Testis (tissue), 3 donors: ENCODE measurements around the gene CDC123. TPM values are rescaled to one million over a fixed set of nuclear protein-coding genes. Genes with fewer than 3 reads are reported as not detected.
"Not testable (repeated sequence)": the region's sequence is repeated elsewhere in the genome, so short reads cannot be mapped to it uniquely, and the experiment has no call there.

Experiments used
- DNase-seq: peaks from one replicate; pipeline ENCODE4 v3.0.0-alpha.2; 2019
- H3K27ac ChIP-seq, 2 donors: fragments of 200-600 bp; sonication (generic); one replicate each; pipeline ENCODE4 v1.5.1; 2019
- H3K27me3 ChIP-seq: fragments of 200-600 bp; sonication (generic); one replicate; pipeline ENCODE4 v1.5.1; 2019
- H3K36me3 ChIP-seq: fragments of 200-600 bp; sonication (generic); one replicate; pipeline ENCODE4 v1.5.1; 2017; ENCODE audit warnings: low read depth; ENCODE audit errors: missing control alignments
- H3K4me1 ChIP-seq: fragments of 200-600 bp; sonication (generic); one replicate; pipeline ENCODE4 v1.5.1; 2019
- H3K4me3 ChIP-seq, 2 donors: fragments of 200-600 bp; sonication (generic); one replicate each; pipeline ENCODE4 v1.5.1; 2017 to 2019
- H3K9me3 ChIP-seq: fragments of 200-600 bp; sonication (generic); one replicate; pipeline ENCODE4 v1.5.1; 2017
- POLR2A ChIP-seq: fragments of 450-650 bp; IDR thresholded peaks from one replicate; pipeline ENCODE4 v1.6.1; 2017; ENCODE audit warnings: antibody characterized with exemption, mild to moderate bottlenecking, moderate library complexity
- WGBS, 2 donors: methylation state at CpG; one replicate each; pipeline ENCODE4 v1.1.5; 2018; 5-methylcytosine and 5-hydroxymethylcytosine counted together
- intact Hi-C: fragments of 100-400 bp; cut with DNase I; formaldehyde crosslinking; loops from one replicate; pipeline ENCODE4 v1.15.1; 2023; ENCODE audit warnings: low total_unique reads
- polyA plus RNA-seq: library from polyadenylated mRNA; stranded (reverse); fragments of 350-450 nt; fragmentation: Illumina TruSeq; extraction: RNeasy Lipid Tissue Mini Kit (QIAGEN cat#74804); gene quantifications from one replicate; pipeline ENCODE4 v1.2.3, GENCODE V29; 2014; ENCODE audit warnings: low read depth, low replicate concordance; ENCODE audit not compliant: insufficient read depth
- total RNA-seq, 2 donors: library from RNA; depleted of rRNA; stranded (reverse); fragments of >200 nt; gene quantifications; one replicate each; pipeline ENCODE4 v1.2.3, GENCODE V29; 2016
- TF ChIP-seq, protein P1 (sequence below), 3 experiments: fragments of 450-650 bp in 2 of 3; fragments of 200-600 bp in 1 of 3; sonication (generic) in 1 of 3; IDR thresholded peaks; one replicate each; pipeline ENCODE4 v1.5.1; 2016 to 2019; ENCODE audit warnings: antibody characterized with exemption in 3 of 3, mild to moderate bottlenecking in 2 of 3, moderate library complexity in 1 of 3

The CDC123 gene
- total and polyA plus RNA-seq, 3 donors from 2014 or later: 62.4 to 87.4 (median 71.7) TPM

DNA sequence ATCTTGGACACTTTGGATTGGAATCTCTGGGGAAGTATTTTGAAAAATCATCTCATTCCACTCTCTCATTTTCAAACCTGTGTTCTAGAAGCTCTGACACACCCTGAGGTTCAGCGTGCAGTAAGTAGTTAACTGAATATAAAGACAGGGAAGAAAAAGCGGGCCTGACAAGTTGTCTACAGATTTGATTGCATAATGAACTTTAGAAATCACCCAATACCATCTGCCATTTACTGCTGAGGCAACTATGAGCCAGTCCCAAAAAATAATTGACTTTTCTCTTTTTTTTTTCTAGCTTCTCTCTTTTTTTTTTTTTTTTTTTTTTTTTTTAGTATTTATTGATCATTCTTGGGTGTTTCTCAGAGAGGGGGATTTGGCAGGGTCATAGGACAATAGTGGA, 29.5 kb downstream of the CDC123 start:
- Histone ChIP-seq H3K4me1 (peaks cover 10% of the 10 kb centered on the region), H3K27ac (no peak overlapping the region), H3K27me3 (no peaks in the 10 kb centered on the region), H3K4me3 (no peak overlapping the region), H3K36me3 (no peaks in the 10 kb centered on the region), H3K9me3 (no peaks in the 10 kb centered on the region)
- no peak for TF ChIP-seq POLR2A
- TF ChIP-seq, protein P1, sequence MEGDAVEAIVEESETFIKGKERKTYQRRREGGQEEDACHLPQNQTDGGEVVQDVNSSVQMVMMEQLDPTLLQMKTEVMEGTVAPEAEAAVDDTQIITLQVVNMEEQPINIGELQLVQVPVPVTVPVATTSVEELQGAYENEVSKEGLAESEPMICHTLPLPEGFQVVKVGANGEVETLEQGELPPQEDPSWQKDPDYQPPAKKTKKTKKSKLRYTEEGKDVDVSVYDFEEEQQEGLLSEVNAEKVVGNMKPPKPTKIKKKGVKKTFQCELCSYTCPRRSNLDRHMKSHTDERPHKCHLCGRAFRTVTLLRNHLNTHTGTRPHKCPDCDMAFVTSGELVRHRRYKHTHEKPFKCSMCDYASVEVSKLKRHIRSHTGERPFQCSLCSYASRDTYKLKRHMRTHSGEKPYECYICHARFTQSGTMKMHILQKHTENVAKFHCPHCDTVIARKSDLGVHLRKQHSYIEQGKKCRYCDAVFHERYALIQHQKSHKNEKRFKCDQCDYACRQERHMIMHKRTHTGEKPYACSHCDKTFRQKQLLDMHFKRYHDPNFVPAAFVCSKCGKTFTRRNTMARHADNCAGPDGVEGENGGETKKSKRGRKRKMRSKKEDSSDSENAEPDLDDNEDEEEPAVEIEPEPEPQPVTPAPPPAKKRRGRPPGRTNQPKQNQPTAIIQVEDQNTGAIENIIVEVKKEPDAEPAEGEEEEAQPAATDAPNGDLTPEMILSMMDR (IDR thresholded peaks at IDR 0.05): no peak
- 97 to 98% methylated on average over 2 of the region's 2 CpGs for WGBS, 2 donors
- intact Hi-C loops: no loop called here
- DNase-seq: no peak

DNA sequence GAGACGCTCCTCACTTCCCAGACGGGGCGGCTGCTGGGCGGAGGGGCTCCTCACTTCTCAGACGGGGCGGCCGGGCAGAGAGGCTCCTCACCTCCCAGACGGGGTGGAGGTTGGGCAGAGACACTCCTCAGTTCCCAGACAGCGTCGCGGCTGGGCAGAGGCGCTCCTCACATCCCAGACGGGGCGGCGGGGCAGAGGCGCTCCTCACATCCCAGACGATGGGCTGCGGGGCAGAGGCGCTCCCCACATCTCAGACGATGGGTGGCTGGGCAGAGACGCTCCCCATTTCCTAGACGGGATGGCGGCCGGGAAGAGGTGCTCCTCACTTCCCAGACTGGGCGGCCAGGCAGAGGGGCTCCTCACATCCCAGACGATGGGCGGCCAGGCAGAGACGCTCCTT, 30.4 kb downstream of the CDC123 start:
- H3K27ac ChIP-seq, H3K9me3 ChIP-seq, H3K4me1 ChIP-seq, H3K27me3 ChIP-seq, H3K36me3 ChIP-seq, intact Hi-C loops, DNase-seq, H3K4me3 ChIP-seq: not testable (repeated sequence)
- WGBS, 2 donors: 75 to 85% methylated on average over 4 to 17 of the region's 28 CpGs

DNA sequence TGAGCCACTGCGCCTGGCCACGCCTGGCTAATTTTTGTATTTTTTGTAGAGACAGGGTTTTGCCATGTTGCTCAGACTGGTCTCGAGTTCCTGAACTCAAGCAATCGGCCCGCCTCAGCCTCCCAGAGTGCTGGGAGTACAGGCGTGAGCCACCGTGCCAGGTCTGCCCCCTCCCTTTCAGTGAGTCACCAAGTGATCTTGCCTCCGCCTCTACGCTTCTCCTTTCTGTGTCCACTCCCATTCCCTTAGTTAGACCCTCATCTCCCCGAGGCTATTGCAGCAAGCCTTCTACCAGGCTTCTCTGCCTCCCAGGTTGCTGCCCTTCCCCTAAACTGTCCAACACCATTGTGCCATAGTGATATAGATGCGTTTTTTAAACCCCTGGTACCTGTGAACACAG, 32.9 kb downstream of the CDC123 start:
- H3K36me3 ChIP-seq: no peaks in the 10 kb centered on the region
- no peak overlapping the region for H3K4me3 ChIP-seq
- H3K9me3 ChIP-seq: no peaks in the 10 kb centered on the region
- no peak for TF ChIP-seq POLR2A
- TF ChIP-seq, protein P1 (IDR thresholded peaks at IDR 0.05): no peak
- no peak for DNase-seq
- H3K4me1 ChIP-seq: peaks cover 10% of the 10 kb centered on the region
- H3K27ac ChIP-seq: no peak overlapping the region
- H3K27me3 ChIP-seq: no peaks in the 10 kb centered on the region
- 91 to 93% methylated on average over 11 of the region's 11 CpGs for WGBS, 2 donors
- intact Hi-C loops: no loop called here

DNA sequence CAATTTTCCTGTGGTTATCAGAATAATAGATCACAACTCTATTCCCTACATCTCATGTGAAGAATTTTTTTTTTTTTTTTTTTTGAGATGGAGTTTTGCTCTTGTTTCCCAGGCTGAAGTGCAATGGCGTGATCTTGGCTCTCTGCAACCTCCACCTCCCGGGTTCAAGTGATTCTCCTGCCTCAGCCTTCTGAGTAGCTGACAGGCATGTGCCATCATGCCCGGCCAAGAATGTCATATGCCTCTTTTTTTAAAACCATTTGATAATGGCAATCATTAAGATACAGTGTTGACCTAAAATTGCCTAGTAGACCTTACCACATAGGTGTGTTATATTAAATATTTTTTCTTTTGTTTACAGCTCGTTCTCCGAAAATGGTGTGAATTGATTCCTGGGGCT, 38.7 kb downstream of the CDC123 start:
- H3K36me3 ChIP-seq, DNase-seq, H3K4me1 ChIP-seq, H3K27me3 ChIP-seq, H3K9me3 ChIP-seq, H3K4me3 ChIP-seq, intact Hi-C loops: not testable (repeated sequence)
- peak overlapping the region in 1 of 2 donors; percentile 4 for H3K27ac ChIP-seq
- 94 to 97% methylated on average over 5 of the region's 5 CpGs for WGBS, 2 donors

DNA sequence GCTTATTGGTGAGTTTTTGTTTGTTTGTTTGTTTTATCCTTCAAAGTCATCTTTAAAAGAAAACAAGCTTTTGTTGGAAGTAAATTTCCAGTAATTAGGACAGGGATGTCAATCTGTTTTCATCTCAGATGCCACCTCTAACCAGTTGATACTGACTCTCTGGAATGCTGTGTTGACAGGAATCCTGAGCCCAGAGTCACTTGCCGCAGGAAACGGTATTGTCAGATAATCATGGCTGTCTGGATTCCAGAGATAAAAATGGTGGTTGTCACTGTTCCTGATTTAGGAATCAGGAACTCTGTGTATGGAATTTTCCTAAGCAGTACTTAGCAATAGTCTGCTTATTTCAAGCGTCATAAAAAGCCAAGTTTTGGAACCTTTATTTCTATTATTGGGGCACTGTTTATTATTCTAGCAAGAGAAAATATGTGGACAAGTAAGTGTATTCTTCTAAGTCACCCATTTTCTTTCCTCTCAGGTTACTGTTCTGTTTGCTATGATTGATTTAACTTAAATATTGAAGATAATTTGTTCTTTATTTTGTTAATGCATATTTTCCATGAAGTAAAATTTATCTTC, 39.2 kb downstream of the CDC123 start:
- intact Hi-C loops: no loop called here
- H3K4me3 ChIP-seq: no peak overlapping the region
- H3K36me3 ChIP-seq: no peaks in the 10 kb centered on the region
- H3K9me3 ChIP-seq: no peaks in the 10 kb centered on the region
- H3K4me1 ChIP-seq: no peaks in the 10 kb centered on the region
- no peak for DNase-seq
- peak overlapping the region in 1 of 2 donors; percentile 4 for H3K27ac ChIP-seq
- WGBS, 2 donors: 66 to 67% methylated on average over 3 of the region's 3 CpGs
- TF ChIP-seq, protein P1 (IDR thresholded peaks at IDR 0.05): no peak
- TF ChIP-seq POLR2A: no peak
- no peaks in the 10 kb centered on the region for H3K27me3 ChIP-seq

DNA sequence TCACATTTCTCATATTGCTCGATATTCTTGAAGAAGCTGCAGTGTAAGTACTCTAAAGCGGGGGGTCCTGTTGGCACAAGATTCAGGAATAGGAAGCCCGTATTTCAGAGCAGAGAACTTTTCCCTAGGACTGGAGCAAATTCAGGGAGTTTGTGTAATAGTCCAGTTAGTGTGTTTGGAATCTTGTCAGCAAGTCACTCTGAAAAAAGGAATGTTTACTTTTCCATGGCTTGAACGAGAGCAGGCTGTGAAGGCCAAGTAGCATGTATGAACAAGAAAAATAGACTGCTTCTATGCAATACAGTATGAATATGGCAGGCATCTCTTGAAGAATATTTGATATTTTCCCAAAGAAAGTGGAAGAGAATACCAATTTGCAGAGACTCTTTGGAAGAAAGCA, 39.8 kb downstream of the CDC123 start:
- H3K9me3 ChIP-seq: no peaks in the 10 kb centered on the region
- no peaks in the 10 kb centered on the region for H3K36me3 ChIP-seq
- TF ChIP-seq POLR2A: no peak
- TF ChIP-seq, protein P1 (IDR thresholded peaks at IDR 0.05): no peak
- 59 to 71% methylated on average over 4 of the region's 4 CpGs for WGBS, 2 donors
- peak overlapping the region in 1 of 2 donors; percentile 4 for H3K27ac ChIP-seq
- H3K4me1 ChIP-seq: peaks cover 4% of the 10 kb centered on the region
- intact Hi-C loops: no loop called here
- no peak for DNase-seq
- H3K4me3 ChIP-seq: no peak overlapping the region
- no peaks in the 10 kb centered on the region for H3K27me3 ChIP-seq
